ENCODE results near the gene PITPNC1.

- TF ChIP-seq, protein P1, sequence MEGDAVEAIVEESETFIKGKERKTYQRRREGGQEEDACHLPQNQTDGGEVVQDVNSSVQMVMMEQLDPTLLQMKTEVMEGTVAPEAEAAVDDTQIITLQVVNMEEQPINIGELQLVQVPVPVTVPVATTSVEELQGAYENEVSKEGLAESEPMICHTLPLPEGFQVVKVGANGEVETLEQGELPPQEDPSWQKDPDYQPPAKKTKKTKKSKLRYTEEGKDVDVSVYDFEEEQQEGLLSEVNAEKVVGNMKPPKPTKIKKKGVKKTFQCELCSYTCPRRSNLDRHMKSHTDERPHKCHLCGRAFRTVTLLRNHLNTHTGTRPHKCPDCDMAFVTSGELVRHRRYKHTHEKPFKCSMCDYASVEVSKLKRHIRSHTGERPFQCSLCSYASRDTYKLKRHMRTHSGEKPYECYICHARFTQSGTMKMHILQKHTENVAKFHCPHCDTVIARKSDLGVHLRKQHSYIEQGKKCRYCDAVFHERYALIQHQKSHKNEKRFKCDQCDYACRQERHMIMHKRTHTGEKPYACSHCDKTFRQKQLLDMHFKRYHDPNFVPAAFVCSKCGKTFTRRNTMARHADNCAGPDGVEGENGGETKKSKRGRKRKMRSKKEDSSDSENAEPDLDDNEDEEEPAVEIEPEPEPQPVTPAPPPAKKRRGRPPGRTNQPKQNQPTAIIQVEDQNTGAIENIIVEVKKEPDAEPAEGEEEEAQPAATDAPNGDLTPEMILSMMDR (IDR thresholded peaks at IDR 0.05): no peak
- no peak for TF ChIP-seq POLR2A (IDR thresholded peaks at IDR 0.05)
These were observed 14.9 kb upstream of the PITPNC1 start for GRCh38 chr17:67362173-67362572.

Data from uterus (tissue), 2 donors.